Hematopoietic multipotent progenitor cell treated with erythropoietin and hydrocortisone succinate and interleukin-3 and kit ligand, for 17 days (in vitro differentiated cells): ENCODE measurements around the gene MYO18B.

ENCODE experiments used
- DNase-seq: peaks from one replicate; pipeline ENCODE4 v3.0.0-alpha.2; 2015; ENCODE audit warnings: low spot score

Gene MYO18B

GRCh38 chr22:25750569-25751173, 8.7 kb downstream of the MYO18B start:
- DNase-seq = no peak

DNA sequence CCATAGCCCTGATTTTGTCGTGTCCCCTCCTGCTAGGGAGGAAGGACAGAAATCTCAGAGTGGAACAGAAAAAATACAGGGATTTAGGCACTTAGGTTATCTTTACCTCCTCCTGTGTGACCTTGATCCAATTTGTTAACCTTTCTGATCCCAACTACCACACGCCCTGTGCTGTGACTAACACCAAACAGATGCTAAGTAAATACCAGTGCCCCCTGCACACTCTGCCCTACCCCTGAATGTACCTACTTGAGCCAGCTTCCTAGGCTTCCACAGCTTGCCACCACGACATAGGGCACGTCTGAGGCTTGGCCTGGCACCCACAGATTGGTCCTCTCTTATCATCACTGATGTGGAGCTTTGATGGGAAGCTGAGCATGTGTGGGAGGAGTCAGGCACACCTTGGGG, 9.2 kb downstream of the MYO18B start:
- DNase-seq = no peak

DNA sequence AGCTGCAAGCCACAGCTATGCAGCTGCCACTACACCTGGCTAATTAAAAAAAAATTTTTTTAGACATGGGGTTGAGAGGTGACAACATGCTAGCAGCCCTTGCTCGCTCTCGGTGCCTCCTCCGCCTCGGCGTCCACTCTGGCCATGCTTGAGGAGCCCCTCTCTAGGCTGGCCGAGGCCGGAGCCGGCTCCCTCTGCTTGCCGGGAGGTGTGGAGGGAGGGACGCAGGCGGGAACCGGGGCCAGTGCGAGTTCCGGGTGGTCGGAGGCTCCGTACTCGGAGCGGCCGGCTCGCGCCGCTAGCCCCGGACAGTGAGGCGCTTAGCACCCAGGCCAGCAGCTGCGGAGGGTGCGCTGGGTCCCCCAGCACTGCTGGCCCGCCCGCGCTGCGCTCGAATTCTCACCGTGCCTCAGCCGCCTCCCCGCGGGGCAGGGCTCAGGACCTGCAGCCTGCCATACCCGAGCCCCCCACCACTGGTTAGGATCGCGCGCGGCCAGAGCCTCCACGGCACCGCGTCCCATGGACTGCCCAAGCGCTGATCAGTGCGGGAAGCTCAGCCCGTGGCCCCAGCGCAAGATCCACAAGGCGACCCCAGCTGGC, 10.7 kb downstream of the MYO18B start:
- DNase-seq = no peak

GRCh38 chr22:25753252-25753651, 11.3 kb downstream of the MYO18B start:
- no peak for DNase-seq

GRCh38 chr22:25754527-25755202, 12.7 kb downstream of the MYO18B start:
- DNase-seq = no peak

DNA sequence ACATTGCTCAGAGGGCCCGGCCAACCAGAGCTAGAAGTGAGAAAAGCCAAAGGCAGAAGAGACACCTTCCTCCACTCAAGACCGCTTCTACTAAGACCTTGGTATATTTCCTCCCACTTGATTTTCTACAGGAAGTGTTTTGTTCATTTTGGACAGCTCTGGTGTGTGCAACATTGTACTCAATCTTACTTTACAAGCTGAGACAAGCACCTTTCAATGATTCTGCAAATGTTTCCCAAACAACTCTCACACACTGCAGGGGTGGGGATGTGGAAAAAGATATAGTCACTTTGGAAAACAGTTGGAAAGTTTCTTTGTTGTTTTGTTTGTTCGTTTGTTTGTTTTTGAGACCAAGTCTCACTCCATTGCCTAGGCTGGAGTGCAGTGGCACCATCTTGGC, 15.7 kb downstream of the MYO18B start:
- DNase-seq = no peak

DNA sequence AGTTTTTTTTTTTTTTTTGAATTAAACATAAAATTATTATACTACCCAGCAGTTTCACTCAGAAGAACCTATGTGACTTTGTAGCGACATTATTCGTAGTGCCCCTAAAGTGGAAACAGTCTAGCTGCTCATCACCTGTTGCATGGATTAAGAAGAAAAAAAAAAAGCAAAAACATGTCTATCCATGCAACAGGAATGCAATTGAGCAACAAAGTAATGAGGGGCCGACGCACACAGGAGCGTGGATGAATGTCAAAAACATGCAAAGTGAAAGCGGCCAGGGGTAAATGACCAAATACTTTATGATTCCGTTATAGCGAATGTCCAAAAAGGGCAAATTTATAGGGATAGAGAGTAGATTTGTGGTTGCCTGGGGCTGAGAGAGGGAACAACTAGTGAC, 16.3 kb downstream of the MYO18B start:
- DNase-seq = no peak

DNA sequence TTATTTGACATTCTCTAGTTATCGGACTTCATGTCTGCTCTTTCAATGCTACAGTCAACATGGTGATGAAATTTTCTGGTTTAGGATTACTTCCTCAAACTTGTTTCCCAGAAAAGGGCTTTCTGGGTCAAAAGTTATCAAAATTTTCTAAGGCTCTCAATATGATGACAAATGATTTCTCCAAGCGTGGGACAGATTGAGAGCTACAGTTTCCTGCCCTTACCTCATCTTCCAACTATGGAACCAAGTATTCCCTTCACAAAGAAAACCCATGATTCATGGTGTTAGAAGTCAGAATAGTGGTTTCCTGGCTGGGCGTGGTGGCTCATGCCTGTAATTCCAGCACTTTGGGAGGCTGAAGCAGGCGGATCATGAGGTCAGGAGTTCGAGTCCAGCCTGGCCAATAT, 17.8 kb downstream of the MYO18B start:
- no peak for DNase-seq

DNA sequence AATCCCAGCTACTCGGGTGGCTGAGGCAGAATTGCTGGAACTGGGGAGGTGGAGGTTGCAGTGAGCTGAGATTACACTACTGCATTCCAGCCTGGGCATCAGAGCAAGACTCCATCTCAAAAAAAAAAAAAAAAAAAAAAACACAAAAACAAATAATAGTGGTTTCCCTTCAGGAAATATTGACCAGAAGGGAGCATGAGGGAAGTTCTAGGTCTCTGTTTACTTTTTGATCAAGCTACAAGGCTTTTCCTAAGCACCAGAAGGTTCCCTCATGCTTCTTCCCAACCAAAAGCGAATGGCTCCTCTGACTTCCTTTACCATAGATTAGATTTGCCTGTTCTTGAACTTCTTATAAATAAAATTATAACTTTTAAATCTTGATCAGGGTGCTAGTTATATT, 18.3 kb downstream of the MYO18B start:
- DNase-seq = no peak

- no peak for DNase-seq
Observed at GRCh38 chr22:25760848-25761595, 19.0 kb downstream of the MYO18B start.

- DNase-seq = no peak
Observed at GRCh38 chr22:25762147-25762546, 20.2 kb downstream of the MYO18B start.

DNA sequence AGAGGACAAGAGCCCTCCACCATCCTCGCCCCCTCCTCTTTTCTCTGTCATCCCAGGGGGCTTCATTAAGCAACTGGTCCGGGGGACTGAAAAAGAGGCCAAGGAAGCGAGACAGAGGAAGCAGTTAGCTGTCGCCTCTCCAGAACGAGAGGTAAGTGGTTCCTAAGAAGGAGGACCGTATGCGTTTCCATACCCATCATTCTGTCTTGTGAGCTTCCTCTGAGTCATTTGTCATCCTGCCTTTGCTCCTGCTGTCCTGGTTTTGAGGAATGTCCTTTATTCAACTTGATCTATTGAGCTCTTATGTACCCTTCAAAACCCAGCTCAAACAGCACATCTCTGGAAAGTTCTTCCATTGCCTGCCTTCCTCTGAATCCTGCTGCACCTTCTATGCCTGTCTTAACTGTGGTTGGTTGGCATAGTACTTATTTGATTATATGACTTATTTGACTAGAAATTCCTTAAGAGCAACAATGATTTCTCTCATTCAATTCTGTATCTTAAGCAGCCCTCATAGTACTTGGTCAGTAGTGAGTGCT, 21.3 kb downstream of the MYO18B start:
- no peak for DNase-seq

- no peak for DNase-seq
Observed at GRCh38 chr22:25764270-25765015, 22.5 kb downstream of the MYO18B start.

DNA sequence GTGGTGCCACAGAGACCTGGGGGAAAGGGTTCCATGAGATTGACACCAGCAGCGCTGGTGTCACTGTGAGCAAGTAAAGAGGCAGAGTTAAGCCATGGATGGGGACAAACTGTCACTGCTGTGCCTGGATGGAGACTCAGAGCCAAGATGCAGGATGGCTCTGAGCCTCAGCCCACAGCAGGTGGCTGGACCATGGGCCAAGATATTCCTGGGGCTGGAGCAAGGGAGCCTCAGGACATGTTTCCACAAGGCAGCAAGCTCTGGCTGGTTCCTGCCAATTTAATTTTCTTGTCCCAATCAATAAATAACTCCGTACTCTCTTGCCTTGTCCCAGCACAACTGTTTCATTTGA, 23.0 kb downstream of the MYO18B start:
- no peak for DNase-seq

DNA sequence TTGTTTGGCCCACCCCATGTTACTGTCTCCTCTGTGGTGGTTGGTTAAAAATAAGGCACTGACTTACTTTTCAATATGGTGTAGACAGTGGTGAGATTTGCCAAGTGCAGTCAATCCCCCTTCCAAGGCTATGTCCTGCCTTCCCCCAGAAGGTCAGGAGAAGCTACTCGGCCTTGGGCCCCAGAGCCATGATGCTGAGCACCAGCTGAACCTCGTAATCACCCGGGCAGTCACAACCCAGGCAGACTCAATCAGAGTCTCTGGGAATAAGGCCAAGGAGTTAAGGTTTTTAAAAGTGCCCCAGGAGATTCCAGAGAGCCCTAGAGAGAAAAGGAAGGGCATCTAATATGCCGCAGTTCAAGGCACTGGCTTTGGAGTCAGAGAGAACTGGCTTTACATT, 23.8 kb downstream of the MYO18B start:
- DNase-seq = no peak

- no peak for DNase-seq
Observed at GRCh38 chr22:25766418-25766817, 24.4 kb downstream of the MYO18B start.

- DNase-seq = no peak
Observed at GRCh38 chr22:25770333-25770732, 28.3 kb downstream of the MYO18B start.

GRCh38 chr22:25772288-25772687, 30.3 kb downstream of the MYO18B start:
- DNase-seq = no peak

- DNase-seq = no peak
Observed at GRCh38 chr22:25774575-25775026, 32.6 kb downstream of the MYO18B start.

GRCh38 chr22:25775531-25775930, 33.5 kb downstream of the MYO18B start:
- no peak for DNase-seq

DNA sequence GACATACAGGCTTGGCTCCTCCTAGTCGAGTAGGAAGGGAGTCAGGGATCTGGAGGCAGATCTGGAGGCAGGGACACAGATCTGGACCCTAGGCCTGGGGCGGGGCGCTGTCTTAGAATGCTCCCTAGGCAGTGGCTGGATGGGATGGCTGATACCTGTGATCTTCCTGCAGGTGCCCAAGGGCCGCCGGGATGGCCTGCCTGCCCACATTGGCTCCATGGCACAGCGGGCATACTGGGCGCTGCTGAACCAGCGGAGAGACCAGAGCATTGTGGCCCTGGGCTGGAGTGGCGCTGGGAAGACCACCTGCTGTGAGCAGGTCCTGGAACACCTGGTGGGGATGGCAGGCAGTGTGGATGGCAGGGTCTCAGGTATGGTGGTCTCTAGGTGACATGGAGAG, 35.4 kb downstream of the MYO18B start:
- no peak for DNase-seq

DNA sequence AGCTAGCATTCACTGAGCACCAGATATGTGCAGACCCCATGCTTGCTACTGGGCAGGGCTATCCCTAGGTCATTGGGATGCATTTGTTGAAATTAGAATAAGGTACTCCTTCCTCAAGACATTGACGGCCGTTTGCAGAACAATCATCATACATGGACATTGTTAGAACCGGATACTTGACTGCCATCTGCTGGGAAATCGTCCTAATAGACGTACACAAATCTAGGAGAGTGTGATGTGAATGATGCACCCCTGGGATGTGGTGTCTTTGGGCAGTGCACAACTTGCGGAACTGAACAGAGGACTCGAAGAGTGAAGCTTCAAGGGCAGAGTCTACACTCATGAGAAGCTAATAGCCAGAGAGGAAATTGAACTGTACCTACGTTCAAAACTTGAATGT, 35.9 kb downstream of the MYO18B start:
- DNase-seq = no peak
